ENCODE results near the gene ARMH3. TPM values are rescaled to one million over a fixed set of nuclear protein-coding genes. Genes with fewer than 3 reads are reported as not detected.

ARMH3 gene
- total and polyA plus RNA-seq, 2 experiments from 2014 or later = 8.7 to 11.1 TPM

DNA sequence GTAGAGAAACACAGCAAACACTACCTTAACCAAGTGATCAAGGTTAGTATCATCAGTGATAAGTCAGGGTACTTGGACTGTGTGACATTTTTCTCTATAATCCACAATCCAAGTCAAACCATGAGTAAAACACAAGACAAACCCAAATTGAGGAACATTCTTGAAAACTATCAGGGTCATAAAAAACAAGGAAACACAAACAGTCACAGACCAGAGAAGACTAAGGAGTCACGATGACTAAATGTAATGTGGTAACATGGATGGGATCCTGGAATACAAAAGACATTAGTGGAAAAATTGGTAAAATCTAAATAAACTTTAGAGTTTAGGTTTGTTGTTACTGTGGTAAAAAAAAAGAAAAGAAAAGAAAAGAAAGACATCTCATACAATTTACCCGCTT lies 103.8 kb downstream of the ARMH3 start:
- no peak overlapping the region for H3K27ac ChIP-seq (ENCODE audit: low read depth)
- H3K36me3 Mint-ChIP-seq (ENCODE audit: low read depth) = peaks cover 13% of the 10 kb centered on the region; the same call in 2 of the 3 replicates
- H3K9me3 Mint-ChIP-seq = no peaks in the 10 kb centered on the region
- TF ChIP-seq, protein P1, sequence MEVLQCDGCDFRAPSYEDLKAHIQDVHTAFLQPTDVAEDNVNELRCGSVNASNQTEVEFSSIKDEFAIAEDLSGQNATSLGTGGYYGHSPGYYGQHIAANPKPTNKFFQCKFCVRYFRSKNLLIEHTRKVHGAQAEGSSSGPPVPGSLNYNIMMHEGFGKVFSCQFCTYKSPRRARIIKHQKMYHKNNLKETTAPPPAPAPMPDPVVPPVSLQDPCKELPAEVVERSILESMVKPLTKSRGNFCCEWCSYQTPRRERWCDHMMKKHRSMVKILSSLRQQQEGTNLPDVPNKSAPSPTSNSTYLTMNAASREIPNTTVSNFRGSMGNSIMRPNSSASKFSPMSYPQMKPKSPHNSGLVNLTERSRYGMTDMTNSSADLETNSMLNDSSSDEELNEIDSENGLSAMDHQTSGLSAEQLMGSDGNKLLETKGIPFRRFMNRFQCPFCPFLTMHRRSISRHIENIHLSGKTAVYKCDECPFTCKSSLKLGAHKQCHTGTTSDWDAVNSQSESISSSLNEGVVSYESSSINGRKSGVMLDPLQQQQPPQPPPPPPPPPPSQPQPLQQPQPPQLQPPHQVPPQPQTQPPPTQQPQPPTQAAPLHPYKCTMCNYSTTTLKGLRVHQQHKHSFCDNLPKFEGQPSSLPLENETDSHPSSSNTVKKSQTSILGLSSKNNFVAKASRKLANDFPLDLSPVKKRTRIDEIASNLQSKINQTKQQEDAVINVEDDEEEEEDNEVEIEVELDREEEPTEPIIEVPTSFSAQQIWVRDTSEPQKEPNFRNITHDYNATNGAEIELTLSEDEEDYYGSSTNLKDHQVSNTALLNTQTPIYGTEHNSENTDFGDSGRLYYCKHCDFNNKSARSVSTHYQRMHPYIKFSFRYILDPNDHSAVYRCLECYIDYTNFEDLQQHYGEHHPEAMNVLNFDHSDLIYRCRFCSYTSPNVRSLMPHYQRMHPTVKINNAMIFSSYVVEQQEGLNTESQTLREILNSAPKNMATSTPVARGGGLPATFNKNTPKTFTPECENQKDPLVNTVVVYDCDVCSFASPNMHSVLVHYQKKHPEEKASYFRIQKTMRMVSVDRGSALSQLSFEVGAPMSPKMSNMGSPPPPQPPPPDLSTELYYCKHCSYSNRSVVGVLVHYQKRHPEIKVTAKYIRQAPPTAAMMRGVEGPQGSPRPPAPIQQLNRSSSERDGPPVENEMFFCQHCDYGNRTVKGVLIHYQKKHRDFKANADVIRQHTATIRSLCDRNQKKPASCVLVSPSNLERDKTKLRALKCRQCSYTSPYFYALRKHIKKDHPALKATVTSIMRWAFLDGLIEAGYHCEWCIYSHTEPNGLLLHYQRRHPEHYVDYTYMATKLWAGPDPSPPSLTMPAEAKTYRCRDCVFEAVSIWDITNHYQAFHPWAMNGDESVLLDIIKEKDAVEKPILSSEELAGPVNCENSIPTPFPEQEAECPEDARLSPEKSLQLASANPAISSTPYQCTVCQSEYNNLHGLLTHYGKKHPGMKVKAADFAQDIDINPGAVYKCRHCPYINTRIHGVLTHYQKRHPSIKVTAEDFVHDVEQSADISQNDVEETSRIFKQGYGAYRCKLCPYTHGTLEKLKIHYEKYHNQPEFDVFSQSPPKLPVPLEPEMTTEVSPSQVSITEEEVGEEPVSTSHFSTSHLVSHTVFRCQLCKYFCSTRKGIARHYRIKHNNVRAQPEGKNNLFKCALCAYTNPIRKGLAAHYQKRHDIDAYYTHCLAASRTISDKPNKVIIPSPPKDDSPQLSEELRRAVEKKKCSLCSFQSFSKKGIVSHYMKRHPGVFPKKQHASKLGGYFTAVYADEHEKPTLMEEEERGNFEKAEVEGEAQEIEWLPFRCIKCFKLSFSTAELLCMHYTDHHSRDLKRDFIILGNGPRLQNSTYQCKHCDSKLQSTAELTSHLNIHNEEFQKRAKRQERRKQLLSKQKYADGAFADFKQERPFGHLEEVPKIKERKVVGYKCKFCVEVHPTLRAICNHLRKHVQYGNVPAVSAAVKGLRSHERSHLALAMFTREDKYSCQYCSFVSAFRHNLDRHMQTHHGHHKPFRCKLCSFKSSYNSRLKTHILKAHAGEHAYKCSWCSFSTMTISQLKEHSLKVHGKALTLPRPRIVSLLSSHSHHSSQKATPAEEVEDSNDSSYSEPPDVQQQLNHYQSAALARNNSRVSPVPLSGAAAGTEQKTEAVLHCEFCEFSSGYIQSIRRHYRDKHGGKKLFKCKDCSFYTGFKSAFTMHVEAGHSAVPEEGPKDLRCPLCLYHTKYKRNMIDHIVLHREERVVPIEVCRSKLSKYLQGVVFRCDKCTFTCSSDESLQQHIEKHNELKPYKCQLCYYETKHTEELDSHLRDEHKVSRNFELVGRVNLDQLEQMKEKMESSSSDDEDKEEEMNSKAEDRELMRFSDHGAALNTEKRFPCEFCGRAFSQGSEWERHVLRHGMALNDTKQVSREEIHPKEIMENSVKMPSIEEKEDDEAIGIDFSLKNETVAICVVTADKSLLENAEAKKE (CRISPR knock-in tag; IDR thresholded peaks at IDR 0.05) = no peak
- TF ChIP-seq EZH2 (IDR thresholded peaks at IDR 0.05; ENCODE audit: low read depth, unreplicated experiment) = no peak
- no peak for TF ChIP-seq EZH2phosphoT487 (IDR thresholded peaks at IDR 0.05; ENCODE audit: unreplicated experiment)
- TF ChIP-seq CREB1 (CRISPR knock-in tag; IDR thresholded peaks at IDR 0.05; ENCODE audit: low read depth) = no peak
- no peak for TF ChIP-seq ETS1 (IDR thresholded peaks at IDR 0.05)
- TF ChIP-seq, protein P2, sequence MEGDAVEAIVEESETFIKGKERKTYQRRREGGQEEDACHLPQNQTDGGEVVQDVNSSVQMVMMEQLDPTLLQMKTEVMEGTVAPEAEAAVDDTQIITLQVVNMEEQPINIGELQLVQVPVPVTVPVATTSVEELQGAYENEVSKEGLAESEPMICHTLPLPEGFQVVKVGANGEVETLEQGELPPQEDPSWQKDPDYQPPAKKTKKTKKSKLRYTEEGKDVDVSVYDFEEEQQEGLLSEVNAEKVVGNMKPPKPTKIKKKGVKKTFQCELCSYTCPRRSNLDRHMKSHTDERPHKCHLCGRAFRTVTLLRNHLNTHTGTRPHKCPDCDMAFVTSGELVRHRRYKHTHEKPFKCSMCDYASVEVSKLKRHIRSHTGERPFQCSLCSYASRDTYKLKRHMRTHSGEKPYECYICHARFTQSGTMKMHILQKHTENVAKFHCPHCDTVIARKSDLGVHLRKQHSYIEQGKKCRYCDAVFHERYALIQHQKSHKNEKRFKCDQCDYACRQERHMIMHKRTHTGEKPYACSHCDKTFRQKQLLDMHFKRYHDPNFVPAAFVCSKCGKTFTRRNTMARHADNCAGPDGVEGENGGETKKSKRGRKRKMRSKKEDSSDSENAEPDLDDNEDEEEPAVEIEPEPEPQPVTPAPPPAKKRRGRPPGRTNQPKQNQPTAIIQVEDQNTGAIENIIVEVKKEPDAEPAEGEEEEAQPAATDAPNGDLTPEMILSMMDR (conservative IDR thresholded peaks at IDR 0.05; ENCODE audit: low read depth in 2 of 2) = no peak
- TF ChIP-seq ZNF331 (CRISPR knock-in tag; IDR thresholded peaks at IDR 0.05; ENCODE audit: low read depth) = no peak
- TF ChIP-seq NANOG (IDR thresholded peaks at IDR 0.05; ENCODE audit: borderline replicate concordance) = no peak
- no peak for TF ChIP-seq ZNF114 (CRISPR knock-in tag; IDR thresholded peaks at IDR 0.05)
- TF ChIP-seq, protein P3, sequence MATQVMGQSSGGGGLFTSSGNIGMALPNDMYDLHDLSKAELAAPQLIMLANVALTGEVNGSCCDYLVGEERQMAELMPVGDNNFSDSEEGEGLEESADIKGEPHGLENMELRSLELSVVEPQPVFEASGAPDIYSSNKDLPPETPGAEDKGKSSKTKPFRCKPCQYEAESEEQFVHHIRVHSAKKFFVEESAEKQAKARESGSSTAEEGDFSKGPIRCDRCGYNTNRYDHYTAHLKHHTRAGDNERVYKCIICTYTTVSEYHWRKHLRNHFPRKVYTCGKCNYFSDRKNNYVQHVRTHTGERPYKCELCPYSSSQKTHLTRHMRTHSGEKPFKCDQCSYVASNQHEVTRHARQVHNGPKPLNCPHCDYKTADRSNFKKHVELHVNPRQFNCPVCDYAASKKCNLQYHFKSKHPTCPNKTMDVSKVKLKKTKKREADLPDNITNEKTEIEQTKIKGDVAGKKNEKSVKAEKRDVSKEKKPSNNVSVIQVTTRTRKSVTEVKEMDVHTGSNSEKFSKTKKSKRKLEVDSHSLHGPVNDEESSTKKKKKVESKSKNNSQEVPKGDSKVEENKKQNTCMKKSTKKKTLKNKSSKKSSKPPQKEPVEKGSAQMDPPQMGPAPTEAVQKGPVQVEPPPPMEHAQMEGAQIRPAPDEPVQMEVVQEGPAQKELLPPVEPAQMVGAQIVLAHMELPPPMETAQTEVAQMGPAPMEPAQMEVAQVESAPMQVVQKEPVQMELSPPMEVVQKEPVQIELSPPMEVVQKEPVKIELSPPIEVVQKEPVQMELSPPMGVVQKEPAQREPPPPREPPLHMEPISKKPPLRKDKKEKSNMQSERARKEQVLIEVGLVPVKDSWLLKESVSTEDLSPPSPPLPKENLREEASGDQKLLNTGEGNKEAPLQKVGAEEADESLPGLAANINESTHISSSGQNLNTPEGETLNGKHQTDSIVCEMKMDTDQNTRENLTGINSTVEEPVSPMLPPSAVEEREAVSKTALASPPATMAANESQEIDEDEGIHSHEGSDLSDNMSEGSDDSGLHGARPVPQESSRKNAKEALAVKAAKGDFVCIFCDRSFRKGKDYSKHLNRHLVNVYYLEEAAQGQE (IDR thresholded peaks at IDR 0.05; ENCODE audit: unreplicated experiment) = no peak
- no peak for TF ChIP-seq POLR2AphosphoS5 (IDR thresholded peaks at IDR 0.05; ENCODE audit: low read depth)
- H3K9me2 ChIP-seq (ENCODE audit: insufficient read depth) = no peaks in the 10 kb centered on the region
- no peaks in the 10 kb centered on the region for H3K36me3 ChIP-seq (ENCODE audit: insufficient read depth)
- ATAC-seq = no peak
- no peaks in the 10 kb centered on the region for H3K4me1 ChIP-seq (ENCODE audit: insufficient read depth)
- no peak overlapping the region for H3K27ac Mint-ChIP-seq
- DNase-seq (ENCODE audit: low spot score) = no peak
- H3K79me2 ChIP-seq (replicated peaks; ENCODE audit: insufficient read depth) = no peaks in the 10 kb centered on the region
- H3F3A ChIP-seq (replicated peaks; ENCODE audit: low read depth) = no peaks in the 10 kb centered on the region
- H3K27me3 Mint-ChIP-seq (ENCODE audit: insufficient read depth, low read depth, poor library complexity) = no peaks in the 10 kb centered on the region
- no peak overlapping the region for H3K4me3 Mint-ChIP-seq
- H2AFZ ChIP-seq = no peak overlapping the region
- H3K4me1 Mint-ChIP-seq = no peaks in the 10 kb centered on the region
- no peak overlapping the region for H3K4me2 ChIP-seq
- H3K27me3 ChIP-seq (ENCODE audit: insufficient read depth) = no peaks in the 10 kb centered on the region
- H3K4me3 ChIP-seq = no peak overlapping the region
- peaks cover 3% of the 10 kb centered on the region; the same call in 1 of the 2 replicates for H4K20me1 ChIP-seq (replicated peaks; ENCODE audit: insufficient read depth)
